Esophagus squamous epithelium (tissue), 5 donors: ENCODE results near the gene ARPC2. TPM values are rescaled to one million over a fixed set of nuclear protein-coding genes. Genes with fewer than 3 reads are reported as not detected.

Source experiments
- DNase-seq: peaks from one replicate; lab custom pipeline; 2025; lab: John Stamatoyannopoulos, UW
- H3K27ac ChIP-seq, 4 donors: fragments of 200-600 bp; sonication (generic); one replicate each; pipeline ENCODE4 v1.5.1; 2016 to 2019; ENCODE audit warnings: mild to moderate bottlenecking in 1 of 4
- H3K27me3 ChIP-seq, 4 donors: fragments of 200-600 bp; sonication (generic); 1 replicate in 3 of 4; 2 replicates in 1 of 4; pipeline versions ENCODE4 v1.5.1 to v1.6.0; 2017 to 2021; ENCODE audit warnings: antibody characterized with exemption in 1 of 4
- H3K36me3 ChIP-seq, 3 donors: fragments of 200-600 bp; sonication (generic); one replicate each; pipeline ENCODE4 v1.5.1; 2016 to 2019
- H3K4me1 ChIP-seq, 3 donors: fragments of 200-600 bp; sonication (generic); one replicate each; pipeline ENCODE4 v1.5.1; 2017 to 2019
- H3K4me3 ChIP-seq, 4 donors: fragments of 200-600 bp; sonication (generic); 1 replicate in 3 of 4; 2 replicates in 1 of 4; pipeline ENCODE4 v1.5.1; 2016 to 2019; ENCODE audit warnings: mild to moderate bottlenecking in 2 of 4, moderate library complexity in 1 of 4
- H3K9me3 ChIP-seq, 3 donors: fragments of 200-600 bp; sonication (generic); one replicate each; pipeline ENCODE4 v1.5.1; 2016 to 2019
- CTCF ChIP-seq, 6 experiments: fragments of 450-650 bp in 4 of 6; fragments of 200-600 bp in 2 of 6; sonication (generic) in 2 of 6; IDR thresholded peaks; one replicate each; pipeline ENCODE4 v1.5.1; 2016 to 2019; ENCODE audit warnings: antibody characterized with exemption in 6 of 6, mild to moderate bottlenecking in 4 of 6, moderate library complexity in 4 of 6
- POLR2A ChIP-seq, 4 donors: fragments of 450-650 bp; IDR thresholded peaks; one replicate each; pipeline ENCODE4 v1.6.1; 2017; ENCODE audit warnings: antibody characterized with exemption in 4 of 4, mild to moderate bottlenecking in 4 of 4, moderate library complexity in 3 of 4
- WGBS, 2 donors: methylation state at CpG; one replicate each; pipeline ENCODE4 v1.1.5; 2018; 5-methylcytosine and 5-hydroxymethylcytosine counted together
- intact Hi-C: fragments of 100-400 bp; cut with DNase I; formaldehyde crosslinking; loops from one replicate; pipeline ENCODE4 v1.15.0; 2022
- total RNA-seq, 4 donors: library from RNA; depleted of rRNA; stranded (reverse); fragments of >200 nt; gene quantifications; one replicate each; pipeline ENCODE4 v1.1.0, GENCODE V29; 2016
- donor health status: DM: yes; HTN: yes; CAD: no.

ARPC2 gene
- total RNA-seq, 4 donors from 2014 or later = 465 to 690 (median 542) TPM

DNA sequence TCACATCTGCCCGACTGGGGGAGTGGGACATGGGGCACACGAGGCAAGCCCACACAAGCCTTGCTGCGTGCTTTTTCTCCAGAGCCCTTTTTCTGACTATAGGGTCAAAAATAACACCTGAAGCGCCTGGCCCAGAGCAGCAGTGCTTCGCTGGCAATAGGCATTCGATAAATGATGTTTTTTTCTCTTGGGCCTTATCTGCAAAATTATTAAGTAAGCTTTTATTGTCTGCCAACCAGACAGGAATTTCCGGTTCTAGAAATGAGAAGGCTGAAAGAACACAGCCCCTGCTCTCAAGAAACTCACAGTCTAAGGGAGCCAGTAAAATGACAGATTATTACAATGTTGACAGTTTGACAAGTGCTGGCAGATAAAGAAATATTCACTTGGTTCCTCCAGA is 78.0 kb downstream of the ARPC2 start:
- intact Hi-C loops = no loop called here
- Histone ChIP-seq H3K36me3 (no peaks in the 10 kb centered on the region), H3K4me1 (peaks cover 31 to 86% (median 66%) of the 10 kb centered on the region in 3 donors), H3K27me3 (no peaks in the 10 kb centered on the region), H3K4me3 (peak overlapping the region in 1 of 4 donors; percentile 7), H3K9me3 (no peaks in the 10 kb centered on the region), H3K27ac (peak overlapping the region; percentile 77 to 98 (median 96))
- no peak for TF ChIP-seq CTCF (IDR thresholded peaks at IDR 0.05)
- no peak for TF ChIP-seq POLR2A (IDR thresholded peaks at IDR 0.05)
- WGBS, 2 donors = 32 to 56% methylated on average over 7 of the region's 7 CpGs
- no peak for DNase-seq

GRCh38 chr2:218296200-218296599 is 79.2 kb downstream of the ARPC2 start:
- no peaks in the 10 kb centered on the region for H3K36me3 ChIP-seq
- no peak overlapping the region for H3K4me3 ChIP-seq
- no peaks in the 10 kb centered on the region for H3K27me3 ChIP-seq
- TF ChIP-seq CTCF (IDR thresholded peaks at IDR 0.05) (no peak), POLR2A (IDR thresholded peaks at IDR 0.05) (no peak)
- H3K27ac ChIP-seq = peak overlapping the region; percentile 77 to 98 (median 96)
- intact Hi-C loops = no loop called here
- no peaks in the 10 kb centered on the region for H3K9me3 ChIP-seq
- DNase-seq = no peak
- WGBS, 2 donors = 58 to 90% methylated on average over 1 of the region's 1 CpG
- H3K4me1 ChIP-seq = peaks cover 31 to 77% (median 58%) of the 10 kb centered on the region in 3 donors

DNA sequence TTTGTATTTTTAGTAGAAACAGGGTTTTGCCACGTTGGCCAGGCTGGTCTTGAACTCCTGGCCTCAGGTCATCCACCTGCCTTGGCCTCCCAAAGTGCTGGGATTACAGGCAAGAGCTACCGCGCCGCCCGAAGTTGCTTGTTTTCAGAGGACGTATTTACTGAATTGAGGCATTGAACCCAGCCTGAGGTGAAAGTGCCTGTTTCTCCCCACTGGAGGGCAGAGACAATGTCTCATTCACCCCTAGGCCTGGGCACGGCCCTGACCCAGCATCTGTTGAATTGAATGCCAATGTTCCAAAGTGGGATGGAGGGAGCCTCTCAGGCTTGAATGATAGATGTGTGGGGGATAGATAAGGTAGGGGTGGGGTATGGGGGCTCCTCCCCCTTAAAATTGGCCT is 79.9 kb downstream of the ARPC2 start:
- TF ChIP-seq CTCF (IDR thresholded peaks at IDR 0.05) (no peak), POLR2A (IDR thresholded peaks at IDR 0.05) (no peak)
- DNase-seq = no peak
- WGBS, 2 donors = 72 to 85% methylated on average over 2 to 7 of the region's 7 CpGs
- Histone ChIP-seq H3K27ac (peak overlapping the region; percentile 85 to 98 (median 96)), H3K27me3 (no peaks in the 10 kb centered on the region), H3K36me3 (no peaks in the 10 kb centered on the region), H3K4me1 (peaks cover 31 to 76% (median 56%) of the 10 kb centered on the region in 3 donors), H3K4me3 (no peak overlapping the region), H3K9me3 (no peaks in the 10 kb centered on the region)
- intact Hi-C loops = no loop called here

DNA sequence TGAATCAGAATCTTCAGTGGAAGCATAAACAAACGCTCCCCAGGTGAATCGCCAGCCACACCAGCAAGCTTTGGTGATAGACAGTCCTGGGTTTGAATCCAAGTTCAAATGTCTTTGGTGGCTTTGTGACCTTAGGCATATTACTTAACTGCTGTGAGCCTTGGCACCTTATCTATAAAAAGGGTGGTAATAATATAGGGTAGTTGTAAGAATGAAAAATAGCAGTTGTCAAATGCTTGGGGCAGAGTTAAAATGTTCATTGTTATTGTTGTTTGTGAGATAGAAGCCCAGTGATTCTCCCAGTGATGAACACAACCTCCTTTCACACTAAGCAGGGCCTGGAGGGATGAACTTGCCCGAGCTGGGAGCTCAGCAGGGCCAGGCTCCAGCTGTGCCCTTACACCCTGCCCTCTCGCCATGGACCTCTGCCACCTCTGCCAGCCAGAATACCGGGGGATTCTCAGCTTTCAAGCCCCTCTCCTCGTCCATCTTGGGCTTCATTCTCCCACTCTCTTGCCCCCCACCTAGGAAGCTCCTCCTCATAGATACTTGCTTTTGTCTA is 81.4 kb downstream of the ARPC2 start:
- 38 to 41% methylated on average over 6 of the region's 6 CpGs for WGBS, 2 donors
- no peaks in the 10 kb centered on the region for H3K27me3 ChIP-seq
- H3K27ac ChIP-seq = peak overlapping the region; percentile 85 to 98 (median 96)
- no peaks in the 10 kb centered on the region for H3K9me3 ChIP-seq
- H3K4me3 ChIP-seq = no peak overlapping the region
- H3K36me3 ChIP-seq = no peaks in the 10 kb centered on the region
- peaks cover 25 to 66% (median 49%) of the 10 kb centered on the region in 3 donors for H3K4me1 ChIP-seq
- DNase-seq = no peak
- TF ChIP-seq CTCF (IDR thresholded peaks at IDR 0.05) (no peak), POLR2A (IDR thresholded peaks at IDR 0.05) (peak in 1 of 4 donors; percentile 11)
- intact Hi-C loops = no loop called here

DNA sequence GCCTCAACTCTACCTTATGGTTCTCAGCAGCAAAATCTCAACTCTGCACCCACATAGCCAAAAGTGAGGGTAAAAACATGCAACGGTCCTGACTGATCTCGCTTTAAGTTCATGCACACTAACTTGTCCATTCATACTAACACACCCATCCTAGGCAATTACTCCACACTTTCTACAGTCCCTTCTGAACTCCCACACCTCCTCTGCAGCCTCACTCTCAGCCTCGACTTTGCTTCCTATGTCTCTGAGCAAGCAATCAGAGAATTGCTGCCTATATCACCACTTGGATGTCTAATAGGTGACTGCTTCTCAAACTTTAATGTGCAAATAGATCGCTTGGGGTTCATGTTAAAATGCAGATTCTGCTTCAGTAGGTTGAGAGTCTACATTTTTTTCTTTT is 83.2 kb downstream of the ARPC2 start:
- no peak for TF ChIP-seq POLR2A (IDR thresholded peaks at IDR 0.05)
- no peak for TF ChIP-seq CTCF (IDR thresholded peaks at IDR 0.05)
- Histone ChIP-seq H3K36me3 (no peaks in the 10 kb centered on the region), H3K27me3 (no peaks in the 10 kb centered on the region), H3K4me3 (no peak overlapping the region), H3K27ac (no peak overlapping the region), H3K4me1 (peaks cover 10 to 49% (median 32%) of the 10 kb centered on the region in 3 donors), H3K9me3 (no peaks in the 10 kb centered on the region)
- DNase-seq = no peak
- intact Hi-C loops = no loop called here
- 74 to 77% methylated on average over 4 of the region's 4 CpGs for WGBS, 2 donors
